Tibial nerve (tissue), 4 donors: Measurements from ENCODE around the gene SPTBN5. TPM values are rescaled to one million over a fixed set of nuclear protein-coding genes. Genes with fewer than 3 reads are reported as not detected.
A peak's percentile ranks its signal among the peaks of the same experiment; 100 is the strongest.

ENCODE experiments used
- DNase-seq, 2 donors: peaks; one replicate each; pipeline ENCODE4 v3.0.0-alpha.2; 2019; ENCODE audit warnings: low spot score in 2 of 2
- H3K27ac ChIP-seq, 4 donors: fragments of 200-600 bp; sonication (generic) in 3 of 4; one replicate each; pipeline ENCODE4 v1.5.1; 2017 to 2019; ENCODE audit warnings: mild to moderate bottlenecking in 1 of 4
- H3K27me3 ChIP-seq, 2 donors: fragments of 200-600 bp; sonication (generic) in 1 of 2; one replicate each; pipeline versions ENCODE4 v1.5.1 to v1.6.0; 2017 to 2019
- H3K36me3 ChIP-seq, 3 donors: fragments of 200-600 bp; sonication (generic); one replicate each; pipeline ENCODE4 v1.5.1; 2018 to 2019
- H3K4me1 ChIP-seq, 4 donors: fragments of 200-600 bp; sonication (generic) in 3 of 4; one replicate each; pipeline ENCODE4 v1.5.1; 2017 to 2019
- H3K4me3 ChIP-seq, 4 donors: fragments of 200-600 bp; sonication (generic) in 3 of 4; one replicate each; pipeline ENCODE4 v1.5.1; 2017 to 2019; ENCODE audit warnings: mild to moderate bottlenecking in 1 of 4, moderate library complexity in 1 of 4
- H3K9me3 ChIP-seq, 4 donors: fragments of 200-600 bp; sonication (generic) in 3 of 4; one replicate each; pipeline ENCODE4 v1.5.1; 2017 to 2019
- CTCF ChIP-seq, 5 experiments: fragments of 200-600 bp in 3 of 5; fragments of 450-650 bp in 2 of 5; sonication (generic) in 3 of 5; IDR thresholded peaks; one replicate each; pipeline ENCODE4 v1.5.1; 2016 to 2019; ENCODE audit warnings: antibody characterized with exemption in 5 of 5, mild to moderate bottlenecking in 3 of 5, moderate library complexity in 2 of 5
- EP300 ChIP-seq, 2 donors: sonication (generic); formaldehyde crosslinking; IDR thresholded peaks; one replicate each; pipeline ENCODE4 v1.6.1; 2017; ENCODE audit warnings: antibody characterized with exemption in 2 of 2, mild to moderate bottlenecking in 1 of 2
- POLR2A ChIP-seq, 2 donors: fragments of 450-650 bp; IDR thresholded peaks; one replicate each; pipeline ENCODE4 v1.6.1; 2017; ENCODE audit warnings: antibody characterized with exemption in 2 of 2, mild to moderate bottlenecking in 2 of 2, moderate library complexity in 2 of 2
- WGBS, 2 donors: methylation state at CpG; one replicate each; pipeline ENCODE4 v1.1.5; 2018; 5-methylcytosine and 5-hydroxymethylcytosine counted together
- total RNA-seq, 4 donors: library from RNA; depleted of rRNA; stranded (reverse); fragments of >200 nt; gene quantifications; one replicate each; pipeline ENCODE4 v1.1.0, GENCODE V29; 2016

Gene SPTBN5
- total RNA-seq, 4 donors from 2014 or later = 16.5 to 34.5 (median 19.9) TPM

GRCh38 chr15:41918506-41919126, 24.8 kb upstream of the SPTBN5 start:
- DNase-seq = no peak
- no peaks in the 10 kb centered on the region for H3K27me3 ChIP-seq
- H3K27ac ChIP-seq = peak overlapping the region in 2 of 4 donors; percentile 81 to 89
- H3K9me3 ChIP-seq = no peaks in the 10 kb centered on the region
- TF ChIP-seq EP300 (IDR thresholded peaks at IDR 0.05) (no peak), POLR2A (IDR thresholded peaks at IDR 0.05) (no peak), CTCF (IDR thresholded peaks at IDR 0.05) (no peak)
- peaks cover 0 to 80% (median 49%) of the 10 kb centered on the region in 4 donors for H3K4me1 ChIP-seq
- peaks cover 0 to 12% (median 0%) of the 10 kb centered on the region in 3 donors for H3K36me3 ChIP-seq
- H3K4me3 ChIP-seq = no peak overlapping the region
- 85 to 93% methylated on average over 8 of the region's 8 CpGs for WGBS, 2 donors

GRCh38 chr15:41917767-41918430, 24.0 kb upstream of the SPTBN5 start:
- Histone ChIP-seq H3K4me1 (peaks cover 0 to 82% (median 49%) of the 10 kb centered on the region in 4 donors), H3K4me3 (no peak overlapping the region), H3K27ac (peak overlapping the region in 3 of 4 donors; percentile 64 to 89 (median 81)), H3K9me3 (no peaks in the 10 kb centered on the region), H3K36me3 (peaks cover 0 to 12% (median 0%) of the 10 kb centered on the region in 3 donors), H3K27me3 (no peaks in the 10 kb centered on the region)
- TF ChIP-seq EP300 (IDR thresholded peaks at IDR 0.05) (no peak), CTCF (IDR thresholded peaks at IDR 0.05) (no peak), POLR2A (IDR thresholded peaks at IDR 0.05) (no peak)
- DNase-seq = no peak
- 64 to 76% methylated on average over 8 to 10 of the region's 10 CpGs for WGBS, 2 donors

- H3K27ac ChIP-seq = peak overlapping the region in 2 of 4 donors; percentile 81 to 89
- TF ChIP-seq CTCF (IDR thresholded peaks at IDR 0.05) (no peak), POLR2A (IDR thresholded peaks at IDR 0.05) (no peak), EP300 (IDR thresholded peaks at IDR 0.05) (peak in 1 of 2 donors; percentile 71)
Observed at GRCh38 chr15:41915255-41915994, 21.6 kb upstream of the SPTBN5 start.

GRCh38 chr15:41914411-41914810, 20.6 kb upstream of the SPTBN5 start:
- Histone ChIP-seq H3K27ac (peak overlapping the region in 2 of 4 donors; percentile 54 to 81), H3K9me3 (no peaks in the 10 kb centered on the region), H3K4me1 (peaks cover 0 to 60% (median 28%) of the 10 kb centered on the region in 4 donors), H3K36me3 (peaks cover 0 to 23% (median 0%) of the 10 kb centered on the region in 3 donors), H3K27me3 (no peaks in the 10 kb centered on the region), H3K4me3 (no peak overlapping the region)
- WGBS, 2 donors = 57 to 65% methylated on average over 5 of the region's 5 CpGs
- DNase-seq = no peak
- TF ChIP-seq EP300 (IDR thresholded peaks at IDR 0.05) (no peak), POLR2A (IDR thresholded peaks at IDR 0.05) (no peak), CTCF (IDR thresholded peaks at IDR 0.05) (no peak)

More at GRCh38 chr15:41915255-41915994, 21.6 kb upstream of the SPTBN5 start:
- no peak for DNase-seq
- H3K9me3 ChIP-seq = no peaks in the 10 kb centered on the region
- H3K4me3 ChIP-seq = no peak overlapping the region
- WGBS, 2 donors = 83 to 86% methylated on average over 6 of the region's 6 CpGs
- H3K4me1 ChIP-seq = peaks cover 0 to 67% (median 37%) of the 10 kb centered on the region in 4 donors
- peaks cover 0 to 13% (median 0%) of the 10 kb centered on the region in 3 donors for H3K36me3 ChIP-seq
- H3K27me3 ChIP-seq = no peaks in the 10 kb centered on the region
